Liver (tissue), 3 donors: Measurements from ENCODE around the gene DEDD.

ENCODE experiments used
- CTCF ChIP-seq: fragments of 150-350 bp; IDR thresholded peaks from 2 replicates; pipeline ENCODE4 v1.5.1; 2017; ENCODE audit warnings: improper control_type of control experiment, low read depth, low read length; ENCODE audit not compliant: missing input control
- HNF4A ChIP-seq, 2 donors: conservative IDR thresholded peaks; 2 replicates each; pipeline ENCODE4 v1.6.1; 2016; ENCODE audit warnings: antibody characterized with exemption in 2 of 2, mild to moderate bottlenecking in 2 of 2
- JUND ChIP-seq, 2 donors: IDR thresholded peaks; 2 replicates each; pipeline ENCODE4 v1.6.1; 2016; ENCODE audit warnings: antibody characterized with exemption in 2 of 2
- MAX ChIP-seq: IDR thresholded peaks from 2 replicates; pipeline ENCODE4 v1.6.1; 2016; ENCODE audit warnings: antibody characterized with exemption
- SP1 ChIP-seq: IDR thresholded peaks from 2 replicates; pipeline ENCODE4 v1.6.1; 2018; ENCODE audit warnings: antibody characterized with exemption, mild to moderate bottlenecking
- TAF1 ChIP-seq: conservative IDR thresholded peaks from 2 replicates; pipeline ENCODE4 v1.6.1; 2016; ENCODE audit warnings: antibody characterized with exemption, mild to moderate bottlenecking
- TF ChIP-seq, protein P1 (sequence below): IDR thresholded peaks from 2 replicates; pipeline ENCODE4 v1.6.1; 2016; ENCODE audit warnings: antibody characterized with exemption
- donor health status: healthy.
- donor health status: healthy.

DNA sequence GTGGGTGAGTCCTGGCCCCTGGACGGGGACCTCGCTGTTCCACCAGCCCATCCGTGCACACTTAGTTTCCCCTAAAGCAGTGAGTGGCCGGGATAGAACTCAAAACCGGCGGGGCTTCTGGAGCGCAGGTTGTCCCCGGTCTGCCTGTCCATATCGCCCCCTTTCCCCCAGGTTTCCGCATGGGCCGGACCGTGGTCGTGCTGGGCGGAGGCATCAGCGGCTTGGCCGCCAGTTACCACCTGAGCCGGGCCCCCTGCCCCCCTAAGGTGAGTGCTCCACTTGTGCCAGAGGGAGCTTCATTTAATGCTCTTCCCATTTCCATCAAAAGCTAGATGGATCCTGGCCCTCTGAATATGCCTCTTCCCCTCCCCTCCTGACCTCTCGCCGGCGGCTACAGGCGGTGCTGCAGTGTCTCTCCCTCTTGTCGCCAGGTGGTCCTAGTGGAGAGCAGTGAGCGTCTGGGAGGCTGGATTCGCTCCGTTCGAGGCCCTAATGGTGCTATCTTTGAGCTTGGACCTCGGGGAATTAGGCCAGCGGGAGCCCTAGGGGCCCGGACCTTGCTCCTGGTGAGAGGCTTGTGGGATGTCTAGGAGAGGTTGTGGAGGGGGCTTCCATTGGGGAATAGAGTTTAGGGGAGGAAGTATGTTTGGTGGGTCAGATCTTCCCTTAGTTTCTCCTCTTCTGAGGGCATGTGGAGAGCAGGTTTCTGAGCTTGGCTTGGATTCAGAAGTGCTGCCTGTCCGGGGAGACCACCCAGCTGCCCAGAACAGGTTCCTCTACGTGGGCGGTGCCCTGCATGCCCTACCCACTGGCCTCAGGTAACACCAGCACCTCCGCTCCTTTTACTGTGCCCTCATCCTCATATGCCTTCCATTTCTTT lies 34.4 kb upstream of the DEDD start:
- TF ChIP-seq CTCF, result no peak
- no peak for TF ChIP-seq TAF1
- TF ChIP-seq MAX, result no peak
- TF ChIP-seq JUND (IDR thresholded peaks at IDR 0.05), result no peak
- TF ChIP-seq, protein P1, sequence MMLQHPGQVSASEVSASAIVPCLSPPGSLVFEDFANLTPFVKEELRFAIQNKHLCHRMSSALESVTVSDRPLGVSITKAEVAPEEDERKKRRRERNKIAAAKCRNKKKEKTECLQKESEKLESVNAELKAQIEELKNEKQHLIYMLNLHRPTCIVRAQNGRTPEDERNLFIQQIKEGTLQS, result no peak
- no peak for TF ChIP-seq HNF4A (conservative IDR thresholded peaks at IDR 0.05)
- no peak for TF ChIP-seq SP1
